BJ (cell line): ENCODE measurements around the gene IL17RC. TPM values are rescaled to one million over a fixed set of nuclear protein-coding genes. Genes with fewer than 3 reads are reported as not detected.
"Not testable (repeated sequence)": the region's sequence is repeated elsewhere in the genome, so short reads cannot be mapped to it uniquely, and the experiment has no call there.

Experiments used
- CTCF ChIA-PET: fragments of 350-600 bp; formaldehyde crosslinking; extraction: SDS; loops from one replicate; lab custom pipeline; 2021; ENCODE audit warnings: antibody characterized with exemption, inconsistent platforms; lab: Yijun Ruan, JAX
- POLR2A ChIA-PET: fragments of 300-600 bp; sonication (Branson Sonifier 250); formaldehyde crosslinking; extraction: SDS; loops from one replicate; lab custom pipeline; 2021; ENCODE audit warnings: antibody characterized with exemption; lab: Charles Lee
- DNase-seq: peaks from one replicate; pipeline ENCODE4 v3.0.0-alpha.2; 2011; ENCODE audit warnings: low read depth
- H3K27me3 ChIP-seq: 2 replicates; pipeline ENCODE4 v1.6.0; 2011; ENCODE audit warnings: low read length; ENCODE audit not compliant: control insufficient read depth, insufficient read depth
- H3K36me3 ChIP-seq: 2 replicates; pipeline ENCODE4 v1.5.1; 2011; ENCODE audit warnings: low read length; ENCODE audit not compliant: control insufficient read depth, insufficient read depth
- H3K4me3 ChIP-seq: 2 replicates; pipeline ENCODE4 v1.5.1; 2011; ENCODE audit warnings: low read depth, mild to moderate bottlenecking, control low read depth, low read length
- polyA plus RNA-seq: library from polyadenylated mRNA; depleted of rRNA; stranded (reverse); fragments of >200 nt; gene quantifications from 2 replicates; pipeline ENCODE4 v1.2.3, GENCODE V29; 2011
- TF ChIP-seq, protein P1 (sequence below): IDR thresholded peaks from 2 replicates; pipeline ENCODE4 v1.5.1; 2011; ENCODE audit warnings: low read depth, mild to moderate bottlenecking, control low read depth, inconsistent platforms, low read length, moderate library complexity; ENCODE audit not compliant: insufficient read depth

IL17RC gene
- polyA plus RNA-seq, 1 experiment, result 28.1 TPM

DNA sequence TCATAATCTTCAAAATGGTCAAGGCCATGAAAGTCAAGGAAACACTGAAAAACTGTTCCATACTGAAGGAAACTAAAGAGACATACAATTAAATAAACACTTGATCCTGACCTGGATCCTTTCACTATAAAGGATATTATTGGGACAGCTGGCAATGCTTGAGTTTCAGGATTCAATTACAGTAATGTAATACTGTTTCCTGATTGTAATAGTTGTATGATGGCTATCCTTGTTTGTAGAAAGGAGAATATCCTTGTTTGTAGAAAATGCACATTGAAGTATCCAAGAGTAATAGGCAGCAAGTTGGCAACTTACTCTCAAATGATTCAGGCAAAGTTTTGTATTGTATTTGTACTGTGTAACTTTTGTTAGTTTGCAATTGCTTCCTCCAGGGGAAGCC, 41.5 kb upstream of the IL17RC start:
- POLR2A ChIA-PET, result no interaction called here

DNA sequence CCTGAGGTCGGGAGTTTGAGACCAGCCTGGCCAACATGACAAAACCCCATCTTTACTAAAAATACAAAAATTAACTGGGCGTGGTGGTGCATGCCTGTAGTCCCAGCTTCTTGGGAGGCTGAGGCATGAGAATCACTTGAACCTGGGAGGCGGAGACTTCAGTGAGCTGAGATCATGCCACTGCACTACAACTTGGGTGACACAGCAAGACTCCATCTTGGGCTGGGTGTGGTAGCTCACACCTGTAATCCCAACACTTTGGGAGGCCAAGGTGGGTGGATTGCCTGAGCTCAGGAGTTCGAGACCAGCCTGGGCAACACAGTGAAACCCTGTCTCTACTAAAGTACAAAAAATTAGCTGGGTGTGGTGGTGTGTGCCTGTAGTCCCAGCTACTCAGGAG, 40.6 kb upstream of the IL17RC start:
- CTCF ChIA-PET, H3K27me3 ChIP-seq, POLR2A ChIA-PET, H3K4me3 ChIP-seq, H3K36me3 ChIP-seq, DNase-seq: not testable (repeated sequence)

More for the DNA sequence above, 41.5 kb upstream of the IL17RC start:
- DNase-seq, result no peak
- TF ChIP-seq, protein P1, sequence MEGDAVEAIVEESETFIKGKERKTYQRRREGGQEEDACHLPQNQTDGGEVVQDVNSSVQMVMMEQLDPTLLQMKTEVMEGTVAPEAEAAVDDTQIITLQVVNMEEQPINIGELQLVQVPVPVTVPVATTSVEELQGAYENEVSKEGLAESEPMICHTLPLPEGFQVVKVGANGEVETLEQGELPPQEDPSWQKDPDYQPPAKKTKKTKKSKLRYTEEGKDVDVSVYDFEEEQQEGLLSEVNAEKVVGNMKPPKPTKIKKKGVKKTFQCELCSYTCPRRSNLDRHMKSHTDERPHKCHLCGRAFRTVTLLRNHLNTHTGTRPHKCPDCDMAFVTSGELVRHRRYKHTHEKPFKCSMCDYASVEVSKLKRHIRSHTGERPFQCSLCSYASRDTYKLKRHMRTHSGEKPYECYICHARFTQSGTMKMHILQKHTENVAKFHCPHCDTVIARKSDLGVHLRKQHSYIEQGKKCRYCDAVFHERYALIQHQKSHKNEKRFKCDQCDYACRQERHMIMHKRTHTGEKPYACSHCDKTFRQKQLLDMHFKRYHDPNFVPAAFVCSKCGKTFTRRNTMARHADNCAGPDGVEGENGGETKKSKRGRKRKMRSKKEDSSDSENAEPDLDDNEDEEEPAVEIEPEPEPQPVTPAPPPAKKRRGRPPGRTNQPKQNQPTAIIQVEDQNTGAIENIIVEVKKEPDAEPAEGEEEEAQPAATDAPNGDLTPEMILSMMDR, result no peak
- H3K36me3 ChIP-seq, result no peaks in the 10 kb centered on the region
- CTCF ChIA-PET, result no interaction called here
- no peak overlapping the region for H3K4me3 ChIP-seq
- no peaks in the 10 kb centered on the region for H3K27me3 ChIP-seq

DNA sequence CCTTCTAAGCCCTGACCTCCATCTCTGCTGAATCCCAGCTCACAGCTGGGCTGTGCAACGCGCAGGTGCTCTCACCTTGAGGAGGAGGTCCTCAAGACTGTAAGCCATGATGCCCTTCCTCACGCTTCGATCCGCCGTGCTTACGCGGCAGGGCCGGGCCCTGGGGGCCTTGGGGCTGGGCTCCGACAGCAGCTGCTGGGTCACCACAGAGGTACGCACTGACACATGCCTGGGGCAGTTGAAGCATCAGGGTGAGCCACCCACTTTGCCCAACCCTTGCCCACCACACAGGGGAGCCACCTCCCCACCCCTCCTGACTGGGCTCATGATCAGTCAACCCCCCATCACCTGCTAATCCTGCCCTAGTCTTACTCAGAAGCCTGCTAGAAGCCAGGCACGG, 39.9 kb upstream of the IL17RC start:
- ChIA-PET POLR2A (no interaction called here), CTCF (no interaction called here)
- TF ChIP-seq, protein P1, result no peak
- Histone ChIP-seq H3K27me3 (no peaks in the 10 kb centered on the region), H3K36me3 (no peaks in the 10 kb centered on the region), H3K4me3 (no peak overlapping the region)
- no peak for DNase-seq

DNA sequence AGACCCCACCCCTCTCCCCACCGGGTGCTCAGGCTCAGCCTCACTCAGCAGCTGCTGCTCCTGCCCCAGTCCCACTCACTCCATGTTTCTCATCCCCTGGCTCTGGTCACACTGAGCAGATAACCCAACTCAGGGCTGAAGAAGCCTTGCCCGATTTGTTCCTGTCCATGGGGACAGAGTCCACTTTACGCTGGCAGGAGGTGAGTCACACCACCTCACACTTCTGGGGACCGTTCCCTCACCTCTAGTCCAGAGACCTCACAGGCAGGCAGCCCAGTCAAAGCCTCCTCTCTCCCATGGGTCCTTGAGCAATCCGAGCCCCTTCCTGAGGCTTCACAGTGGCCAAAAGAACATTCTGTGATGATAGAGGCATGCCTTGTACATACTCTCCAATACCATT, 38.2 kb upstream of the IL17RC start:
- POLR2A ChIA-PET, result no interaction called here

DNA sequence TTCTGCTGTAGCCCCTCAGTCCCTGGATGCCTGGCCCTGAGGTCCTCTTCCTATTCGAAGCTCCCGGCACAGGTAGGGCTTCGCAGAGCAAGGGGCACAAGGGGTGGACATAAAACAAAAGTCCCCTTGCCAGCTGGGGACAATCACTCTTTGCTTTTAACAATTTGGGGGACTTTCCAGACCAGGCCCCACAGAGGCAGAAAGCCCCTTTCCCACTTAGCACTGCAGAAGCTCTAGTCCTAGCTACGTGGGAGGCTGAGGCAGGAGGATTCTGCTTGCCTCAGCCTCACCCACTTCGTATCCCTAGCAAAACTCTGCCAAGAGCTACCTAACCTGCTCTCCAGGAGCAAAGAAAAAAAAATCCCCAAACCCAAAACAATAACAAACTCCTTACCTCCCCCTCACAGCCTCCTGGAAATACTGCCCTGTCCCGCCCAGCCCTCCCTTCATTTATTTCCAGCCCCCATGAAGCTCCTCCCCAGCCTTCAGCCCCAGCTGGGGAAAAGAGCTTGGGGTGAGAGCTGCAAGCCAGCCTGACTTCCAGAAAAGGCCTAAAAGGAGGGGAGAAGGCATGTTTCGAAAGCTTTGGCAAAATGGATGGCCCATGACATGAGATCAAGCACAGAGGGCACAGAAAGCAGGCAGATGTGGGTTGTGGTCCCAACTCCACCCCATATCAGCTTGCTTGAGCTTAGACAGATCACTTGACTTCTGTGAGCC, 36.9 kb upstream of the IL17RC start, which contains the start of gene CIDEC:
Gene CIDEC (minus strand): TSS at position 424 of the 720 bp plus-strand sequence. CDS start 1,767 bp downstream, outside the sequence.
- Histone ChIP-seq H3K27me3 (no peaks in the 10 kb centered on the region), H3K4me3 (no peak within 1 kb of the TSS), H3K36me3 (no peaks in the 10 kb centered on the region)
- ChIA-PET POLR2A (no interaction called here), CTCF (interaction anchor here (1.3 kb wide), 1 partner anchor 13 kb away, joined by 5 read pairs; no protein-coding TSS in a partner anchor)
- no peak for DNase-seq
- TF ChIP-seq, protein P1, result no peak

More for the DNA sequence above, 38.2 kb upstream of the IL17RC start:
- no peak for DNase-seq
- H3K36me3 ChIP-seq, result no peaks in the 10 kb centered on the region
- no peaks in the 10 kb centered on the region for H3K27me3 ChIP-seq
- CTCF ChIA-PET, result interaction anchor here (1.0 kb wide), 1 partner anchor 55 kb away, joined by 3 read pairs; no protein-coding TSS in a partner anchor
- no peak overlapping the region for H3K4me3 ChIP-seq
- TF ChIP-seq, protein P1, result no peak
